CD4-positive, alpha-beta T cell (primary cell): ENCODE results near the gene GRM4. TPM values are rescaled to one million over a fixed set of nuclear protein-coding genes. Genes with fewer than 3 reads are reported as not detected.

Source experiments
- ATAC-seq: fragments of 200-7000 bp; cut with Tn5 transposase; one replicate; pipeline ENCODE4 v1.10.0; 2022; ENCODE audit warnings: mild to moderate bottlenecking; ENCODE audit not compliant: poor library complexity
- CTCF ChIA-PET: fragments of 350-600 bp; sonication (Branson Sonifier 250); formaldehyde crosslinking; loops from one replicate; lab custom pipeline; 2021; ENCODE audit warnings: antibody characterized with exemption, inconsistent platforms; lab: Charles Lee
- POLR2A ChIA-PET: fragments of 350-600 bp; sonication (Branson Sonifier 250); formaldehyde crosslinking; loops from one replicate; lab custom pipeline; 2021; ENCODE audit warnings: antibody characterized with exemption, inconsistent platforms; lab: Charles Lee
- DNase-seq, 14 experiments: peaks; one replicate each; pipeline ENCODE4 v3.0.0-alpha.2; 2013 to 2020; ENCODE audit warnings: mixed read lengths in 2 of 14
- H3K27ac ChIP-seq, 2 donors: one replicate each; pipeline versions ENCODE4 v1.5.1 to v1.7.0; 2013; ENCODE audit warnings: low read length in 2 of 2, low read depth in 1 of 2, mild to moderate bottlenecking in 1 of 2
- H3K27me3 ChIP-seq, 2 experiments: 1 replicate in 1 of 2; 2 replicates in 1 of 2; pipeline versions ENCODE4 v1.6.1 to v1.7.0; 2013; ENCODE audit warnings: low read length in 2 of 2, control low read depth in 1 of 2, mild to moderate bottlenecking in 1 of 2, moderate library complexity in 1 of 2; ENCODE audit not compliant: insufficient read depth in 2 of 2, control insufficient read depth in 1 of 2
- H3K36me3 ChIP-seq: one replicate; pipeline ENCODE4 v1.6.1; 2013; ENCODE audit warnings: low read length, control low read depth; ENCODE audit not compliant: insufficient read depth
- H3K4me1 ChIP-seq: one replicate; pipeline ENCODE4 v1.6.1; 2013; ENCODE audit warnings: low read length, control low read depth; ENCODE audit not compliant: insufficient read depth
- H3K4me3 ChIP-seq: one replicate; pipeline ENCODE4 v1.5.1; 2013; ENCODE audit warnings: mild to moderate bottlenecking, low read length, moderate library complexity
- H3K9me3 ChIP-seq, 2 experiments: 1 replicate in 1 of 2; 2 replicates in 1 of 2; pipeline versions ENCODE4 v1.6.1 to v1.7.0; 2013; ENCODE audit warnings: low read length in 2 of 2, mild to moderate bottlenecking in 2 of 2, control low read depth in 1 of 2, moderate library complexity in 1 of 2; ENCODE audit not compliant: control insufficient read depth in 1 of 2, insufficient read depth in 1 of 2
- H3K27ac Mint-ChIP-seq: one replicate; pipeline ENCODE4 v1.8.0; 2020; ENCODE audit warnings: mixed read lengths
- H3K27me3 Mint-ChIP-seq: one replicate; pipeline ENCODE4 v1.8.0; 2021; ENCODE audit warnings: mixed read lengths
- H3K36me3 Mint-ChIP-seq: one replicate; pipeline ENCODE4 v1.8.0; 2021; ENCODE audit warnings: low read depth, mixed read lengths
- H3K4me1 Mint-ChIP-seq: one replicate; pipeline ENCODE4 v1.8.0; 2021; ENCODE audit warnings: low read depth, mixed read lengths
- H3K4me3 Mint-ChIP-seq: one replicate; pipeline ENCODE4 v1.8.0; 2020; ENCODE audit warnings: mild to moderate bottlenecking, mixed read lengths
- H3K9me3 Mint-ChIP-seq: one replicate; pipeline ENCODE4 v1.8.0; 2020; ENCODE audit warnings: mixed read lengths
- CTCF ChIP-seq: fragments of 200-600 bp; IDR thresholded peaks from one replicate; pipeline ENCODE4 v1.8.0; 2022; ENCODE audit warnings: antibody characterized with exemption, mild to moderate bottlenecking
- intact Hi-C, 2 experiments: fragments of 100-400 bp; cut with DNase I in 1 of 2; cut with micrococcal nuclease in 1 of 2; formaldehyde crosslinking; loops; one replicate each; pipeline versions ENCODE4 v1.15.1 to v1.9.0; 2023 to 2025; cut with DNase I, micrococcal nuclease
- microRNA-seq: library from miRNA; unstranded; fragments of <30 nt; microRNA quantifications from one replicate; pipeline ENCODE4 v1.2.0, GENCODE V29; 2021; ENCODE audit warnings: borderline microRNAs expressed, borderline replicate concordance
- total RNA-seq, 174 experiments: library from RNA in 2 of 174; stranded (reverse) in 2 of 174; gene quantifications; one replicate each; pipeline ENCODE4 v1.2.3 and lab custom pipeline; 2021 to 2026

Gene GRM4
- total RNA-seq, 2 experiments from 2014 or later, result 0.08 TPM; not detected in 1

DNA sequence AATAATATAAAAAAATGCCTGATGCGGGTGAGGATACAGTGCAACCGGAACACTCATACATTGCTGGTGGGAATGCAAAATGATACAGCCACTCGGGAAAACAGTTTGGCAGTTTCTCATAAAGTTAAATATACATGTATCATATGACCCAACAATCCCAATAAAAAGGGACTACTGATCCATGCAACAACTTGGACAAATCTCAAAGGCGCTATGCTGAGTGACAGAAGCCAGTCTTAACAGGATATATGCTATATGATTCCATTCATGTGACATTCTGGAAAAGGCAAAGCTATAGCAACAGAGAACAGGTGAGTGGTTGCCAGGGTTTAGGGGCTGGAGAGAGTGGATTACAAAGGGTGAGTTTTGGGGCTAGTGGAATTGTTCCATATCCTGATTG is 171.9 kb downstream of the GRM4 start:
- H3K36me3 ChIP-seq, result no peaks in the 10 kb centered on the region
- Mint-ChIP-seq H3K4me1 (peaks cover 7% of the 10 kb centered on the region), H3K27me3 (peaks cover 46% of the 10 kb centered on the region), H3K27ac (no peak overlapping the region), H3K9me3 (no peaks in the 10 kb centered on the region), H3K36me3 (no peaks in the 10 kb centered on the region), H3K4me3 (no peak overlapping the region)
- intact Hi-C loops, result no loop called here
- H3K27me3 ChIP-seq, result peaks cover 18 to 22% of the 10 kb centered on the region in 2 experiments
- peaks cover 7% of the 10 kb centered on the region for H3K4me1 ChIP-seq
- CTCF ChIA-PET, result interaction anchor here (1.2 kb wide), 1 partner anchor 203 kb away, joined by 4 read pairs; no protein-coding TSS in a partner anchor
- no peak for TF ChIP-seq CTCF
- no peak for ATAC-seq
- DNase-seq, result no peak
- peaks cover 0 to 5% of the 10 kb centered on the region in 2 experiments for H3K9me3 ChIP-seq
- POLR2A ChIA-PET, result no interaction called here
- H3K27ac ChIP-seq, result no peak overlapping the region
- H3K4me3 ChIP-seq, result no peak overlapping the region

DNA sequence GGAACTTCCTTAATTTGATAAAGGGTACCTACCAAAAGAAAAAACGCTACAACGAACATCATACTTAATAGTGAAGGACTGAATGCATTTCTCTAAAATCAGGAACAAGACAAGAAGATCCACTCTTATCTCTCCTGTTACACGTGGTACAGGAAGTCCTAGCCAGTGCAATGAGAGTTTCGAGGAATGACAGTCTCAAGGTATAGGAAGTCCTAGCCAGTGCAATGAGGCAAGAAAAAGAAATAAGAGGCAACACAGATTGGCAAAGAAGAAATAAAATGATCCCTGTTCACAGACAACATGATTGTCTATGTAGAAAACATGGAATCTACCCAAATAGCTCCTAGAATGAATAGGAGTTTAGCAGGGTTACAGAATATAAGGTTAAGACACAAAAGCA is 174.3 kb downstream of the GRM4 start:
- H3K27me3 Mint-ChIP-seq, result peaks cover 46% of the 10 kb centered on the region
- H3K9me3 Mint-ChIP-seq, result no peaks in the 10 kb centered on the region
- Histone ChIP-seq H3K36me3 (no peaks in the 10 kb centered on the region), H3K9me3 (peaks cover 0 to 5% of the 10 kb centered on the region in 2 experiments), H3K27me3 (peaks cover 16 to 22% of the 10 kb centered on the region in 2 experiments), H3K4me1 (peaks cover 7% of the 10 kb centered on the region), H3K27ac (no peak overlapping the region), H3K4me3 (no peak overlapping the region)
- no peak for TF ChIP-seq CTCF
- intact Hi-C loops, result no loop called here
- ChIA-PET POLR2A (no interaction called here), CTCF (interaction anchor here (0.8 to 1.3 kb wide), 2 partner anchors 12 to 200 kb away, joined by 3 read pairs; no protein-coding TSS in a partner anchor)
- no peak overlapping the region for H3K27ac Mint-ChIP-seq
- no peak overlapping the region for H3K4me3 Mint-ChIP-seq
- peaks cover under 1% of the 10 kb centered on the region for H3K4me1 Mint-ChIP-seq
- H3K36me3 Mint-ChIP-seq, result no peaks in the 10 kb centered on the region
- DNase-seq (no peak), ATAC-seq (no peak)

Small RNA genes within 50 kb of the gene (microRNA-seq; reads per million reads assigned to microRNA genes)
- 12.0 reads per million, percentile 39 among the genes with 10 or more reads in this experiment for gene MIR1275

Other genes with a start within 250 kb of the GRM4 start
- gene HMGA1, start 90.8 kb upstream of the GRM4 start, total RNA-seq, result 100 to 1,000 TPM; 102 to 107 TPM
- gene SMIM29, start 102.9 kb upstream of the GRM4 start, total RNA-seq, result 10 to 100 TPM; 22.0 to 23.9 TPM
- 10 to 100 TPM; 14.8 to 15.0 TPM for gene NUDT3, start 246.6 kb upstream of the GRM4 start, total RNA-seq